ENCODE measurements around the gene CHRNA1.

DNA sequence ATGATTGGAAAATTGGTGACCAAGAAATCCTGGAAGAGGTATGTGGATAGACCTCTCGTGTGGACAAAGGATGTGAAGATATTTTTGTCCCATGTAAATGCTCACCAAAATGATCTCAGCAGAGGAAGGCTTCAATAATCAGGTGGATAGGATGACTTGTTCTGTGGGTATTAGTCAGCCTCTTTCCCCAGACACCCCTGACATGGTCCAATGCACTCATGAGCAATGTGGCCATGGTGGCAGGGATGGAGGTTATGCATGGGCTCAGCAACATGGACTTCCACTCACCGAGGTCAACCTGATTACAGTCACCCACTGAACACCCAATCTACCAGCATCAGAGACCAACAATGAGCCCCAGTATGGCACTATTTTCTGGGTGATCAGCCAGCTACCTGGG lies 20.2 kb downstream of the CHRNA1 start:
- TF ChIP-seq, protein P1, sequence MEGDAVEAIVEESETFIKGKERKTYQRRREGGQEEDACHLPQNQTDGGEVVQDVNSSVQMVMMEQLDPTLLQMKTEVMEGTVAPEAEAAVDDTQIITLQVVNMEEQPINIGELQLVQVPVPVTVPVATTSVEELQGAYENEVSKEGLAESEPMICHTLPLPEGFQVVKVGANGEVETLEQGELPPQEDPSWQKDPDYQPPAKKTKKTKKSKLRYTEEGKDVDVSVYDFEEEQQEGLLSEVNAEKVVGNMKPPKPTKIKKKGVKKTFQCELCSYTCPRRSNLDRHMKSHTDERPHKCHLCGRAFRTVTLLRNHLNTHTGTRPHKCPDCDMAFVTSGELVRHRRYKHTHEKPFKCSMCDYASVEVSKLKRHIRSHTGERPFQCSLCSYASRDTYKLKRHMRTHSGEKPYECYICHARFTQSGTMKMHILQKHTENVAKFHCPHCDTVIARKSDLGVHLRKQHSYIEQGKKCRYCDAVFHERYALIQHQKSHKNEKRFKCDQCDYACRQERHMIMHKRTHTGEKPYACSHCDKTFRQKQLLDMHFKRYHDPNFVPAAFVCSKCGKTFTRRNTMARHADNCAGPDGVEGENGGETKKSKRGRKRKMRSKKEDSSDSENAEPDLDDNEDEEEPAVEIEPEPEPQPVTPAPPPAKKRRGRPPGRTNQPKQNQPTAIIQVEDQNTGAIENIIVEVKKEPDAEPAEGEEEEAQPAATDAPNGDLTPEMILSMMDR (IDR thresholded peaks at IDR 0.05; ENCODE audit: insufficient read depth, low read length, poor library complexity, severe bottlenecking) = no peak
- TF ChIP-seq EZH2phosphoT487 (conservative IDR thresholded peaks at IDR 0.05; ENCODE audit: low read length) = no peak

Measured in SU-DHL-6 (cell line).